IMR-90 (cell line): ENCODE data around the gene HSD17B8. TPM values are rescaled to one million over a fixed set of nuclear protein-coding genes. Genes with fewer than 3 reads are reported as not detected.

ENCODE experiments used
- ATAC-seq: fragments of 200-7000 bp; cut with Tn5 transposase; 2 replicates; pipeline ENCODE4 v1.9.1; 2020; ENCODE audit warnings: low read depth, mild to moderate bottlenecking, moderate library complexity
- BruUV-seq: library from RNA; stranded (reverse); fragments of 400-500 nt; replicated peaks from 2 replicates; lab custom pipeline; 2021; lab: Mats Ljungman, UMichigan
- CTCF ChIA-PET: fragments of 300-600 bp; formaldehyde crosslinking; extraction: SDS; loops from one replicate; lab custom pipeline; 2021; ENCODE audit warnings: antibody characterized with exemption; lab: Yijun Ruan, JAX
- POLR2A ChIA-PET: fragments of 300-600 bp; sonication (Branson Sonifier 250); formaldehyde crosslinking; loops from one replicate; lab custom pipeline; 2022; ENCODE audit warnings: antibody characterized with exemption; ENCODE audit not compliant: unreplicated experiment; lab: Charles Lee
- DNase-seq: peaks from one replicate; pipeline ENCODE4 v3.0.0; 2013
- H2AFZ ChIP-seq: replicated peaks from 2 replicates; pipeline ENCODE3; 2013; ENCODE audit warnings: low read length, mild to moderate bottlenecking; ENCODE audit not compliant: poor library complexity
- H2AK5ac ChIP-seq: 2 replicates; pipeline ENCODE4 v1.6.1; 2013; ENCODE audit warnings: low read depth, low read length, inconsistent platforms
- H2AK9ac ChIP-seq: replicated peaks from 2 replicates; pipeline ENCODE3; 2013; ENCODE audit warnings: mild to moderate bottlenecking, low read depth, low read length, moderate library complexity; ENCODE audit not compliant: poor library complexity
- H2BK120ac ChIP-seq: 2 replicates; pipeline ENCODE4 v1.6.1; 2013; ENCODE audit warnings: low read depth, low read length, inconsistent platforms
- H2BK15ac ChIP-seq: 3 replicates; pipeline ENCODE4 v1.6.1; 2013; ENCODE audit warnings: low read depth, low read length, inconsistent platforms
- H2BK20ac ChIP-seq: 2 replicates; pipeline ENCODE4 v1.6.1; 2013; ENCODE audit warnings: low read depth, mild to moderate bottlenecking, inconsistent platforms, low read length, moderate library complexity
- H2BK5ac ChIP-seq: 2 replicates; pipeline ENCODE4 v1.6.1; 2013; ENCODE audit warnings: mild to moderate bottlenecking, low read depth, low read length, inconsistent platforms; ENCODE audit not compliant: poor library complexity, severe bottlenecking
- H3K14ac ChIP-seq: replicated peaks from 2 replicates; pipeline ENCODE4 v1.6.1; 2013; ENCODE audit warnings: low read depth, low read length, inconsistent platforms
- H3K18ac ChIP-seq: 2 replicates; pipeline ENCODE4 v1.6.1; 2013; ENCODE audit warnings: low read depth, low read length, control low read depth
- H3K23ac ChIP-seq: 2 replicates; pipeline ENCODE4 v1.6.1; 2013; ENCODE audit warnings: low read depth, low read length, inconsistent platforms
- H3K27ac ChIP-seq: 2 replicates; pipeline ENCODE4 v1.5.1; 2013; ENCODE audit warnings: mild to moderate bottlenecking, control low read depth, low read length; ENCODE audit not compliant: insufficient read depth
- H3K27me3 ChIP-seq: 2 replicates; pipeline ENCODE4 v1.6.1; 2013; ENCODE audit warnings: low read length; ENCODE audit not compliant: control insufficient read depth, insufficient read depth
- H3K36me3 ChIP-seq: 2 replicates; pipeline ENCODE4 v1.6.1; 2013; ENCODE audit warnings: low read length, mixed read lengths; ENCODE audit not compliant: control insufficient read depth, insufficient read depth
- H3K4ac ChIP-seq: 2 replicates; pipeline ENCODE4 v1.6.1; 2013; ENCODE audit warnings: low read depth, low read length, inconsistent platforms
- H3K4me1 ChIP-seq: 2 replicates; pipeline ENCODE4 v1.6.1; 2013; ENCODE audit warnings: low read length, mixed read lengths; ENCODE audit not compliant: control insufficient read depth, insufficient read depth
- H3K4me2 ChIP-seq: 2 replicates; pipeline ENCODE4 v1.6.1; 2013; ENCODE audit warnings: low read depth, mild to moderate bottlenecking, control low read depth, low read length, moderate library complexity
- H3K4me3 ChIP-seq: 2 replicates; pipeline ENCODE4 v1.5.1; 2013; ENCODE audit warnings: low read depth, mild to moderate bottlenecking, control low read depth, low read length, moderate library complexity; ENCODE audit not compliant: insufficient read depth
- H3K56ac ChIP-seq: 2 replicates; pipeline ENCODE4 v1.6.1; 2013; ENCODE audit warnings: low read length, inconsistent platforms; ENCODE audit not compliant: insufficient read depth; ENCODE audit errors: extremely low read depth
- H3K79me1 ChIP-seq, 2 experiments: 2 replicates each; pipeline ENCODE4 v1.6.1; 2013; ENCODE audit warnings: low read length in 2 of 2, inconsistent platforms in 1 of 2, low read depth in 1 of 2
- H3K9ac ChIP-seq: 2 replicates; pipeline ENCODE4 v1.6.1; 2013; ENCODE audit warnings: low read depth, low read length, control low read depth
- H3K9me1 ChIP-seq: 2 replicates; pipeline ENCODE4 v1.6.1; 2013; ENCODE audit warnings: low read length, inconsistent platforms; ENCODE audit not compliant: insufficient read depth
- H3K9me3 ChIP-seq: 2 replicates; pipeline ENCODE4 v1.6.1; 2013; ENCODE audit warnings: low read length; ENCODE audit not compliant: control insufficient read depth, insufficient read depth
- H4K20me1 ChIP-seq: 2 replicates; pipeline ENCODE4 v1.6.1; 2013; ENCODE audit warnings: low read length, inconsistent platforms; ENCODE audit not compliant: insufficient read depth
- H4K5ac ChIP-seq: 2 replicates; pipeline ENCODE4 v1.6.1; 2013; ENCODE audit warnings: mild to moderate bottlenecking, low read depth, low read length, control low read depth
- H4K8ac ChIP-seq, 2 experiments: 2 replicates each; pipeline ENCODE4 v1.6.1; 2013; ENCODE audit warnings: low read depth in 2 of 2, low read length in 2 of 2, control low read depth in 1 of 2, inconsistent platforms in 1 of 2
- H4K91ac ChIP-seq: 2 replicates; pipeline ENCODE4 v1.6.1; 2013; ENCODE audit warnings: low read depth, low read length, inconsistent platforms; ENCODE audit not compliant: insufficient read depth
- BHLHE40 ChIP-seq: fragments of 150-350 bp; IDR thresholded peaks from 2 replicates; pipeline ENCODE4 v1.6.1; 2016; ENCODE audit warnings: mild to moderate bottlenecking, low read depth, low read length
- CEBPB ChIP-seq: IDR thresholded peaks from 2 replicates; pipeline ENCODE4 v1.6.1; 2012; ENCODE audit warnings: low read depth, low read length, improper control_type of control experiment
- CHD1 ChIP-seq: IDR thresholded peaks from 2 replicates; pipeline ENCODE4 v1.6.1; 2012; ENCODE audit warnings: low read depth, low read length, improper control_type of control experiment
- CTCF ChIP-seq: conservative IDR thresholded peaks from 2 replicates; pipeline ENCODE4 v1.5.1; 2012; ENCODE audit warnings: mild to moderate bottlenecking, low read depth, low read length, improper control_type of control experiment
- ELK1 ChIP-seq: fragments of 150-350 bp; IDR thresholded peaks from 2 replicates; pipeline ENCODE4 v1.6.1; 2016; ENCODE audit warnings: low read depth, mild to moderate bottlenecking, low read length, moderate library complexity, borderline replicate concordance
- FOS ChIP-seq: fragments of 150-350 bp; IDR thresholded peaks from 2 replicates; pipeline ENCODE4 v1.6.1; 2016; ENCODE audit warnings: low read depth, low read length
- MAFK ChIP-seq: IDR thresholded peaks from 2 replicates; pipeline ENCODE4 v1.6.1; 2012; ENCODE audit warnings: low read depth, low read length, improper control_type of control experiment
- MAZ ChIP-seq: IDR thresholded peaks from 2 replicates; pipeline ENCODE4 v1.6.1; 2012; ENCODE audit warnings: low read depth, mild to moderate bottlenecking, low read length, improper control_type of control experiment, moderate library complexity, borderline replicate concordance
- MXI1 ChIP-seq: IDR thresholded peaks from 2 replicates; pipeline ENCODE4 v1.6.1; 2012; ENCODE audit warnings: low read depth, mild to moderate bottlenecking, low read length, moderate library complexity, borderline replicate concordance
- NFE2L2 ChIP-seq: fragments of 150-350 bp; IDR thresholded peaks from 2 replicates; pipeline ENCODE4 v1.6.1; 2016; ENCODE audit warnings: low read depth, mild to moderate bottlenecking, low read length
- POLR2A ChIP-seq: IDR thresholded peaks from 2 replicates; pipeline ENCODE4 v1.6.1; 2012; ENCODE audit warnings: mild to moderate bottlenecking, low read depth, low read length
- RAD21 ChIP-seq: IDR thresholded peaks from 2 replicates; pipeline ENCODE4 v1.6.1; 2012; ENCODE audit warnings: low read length, improper control_type of control experiment
- RCOR1 ChIP-seq: IDR thresholded peaks from 2 replicates; pipeline ENCODE4 v1.6.1; 2012; ENCODE audit warnings: mild to moderate bottlenecking, low read length, improper control_type of control experiment; ENCODE audit not compliant: insufficient replicate concordance
- RFX5 ChIP-seq: IDR thresholded peaks from 2 replicates; pipeline ENCODE4 v1.8.0; 2012; ENCODE audit warnings: low read depth, mild to moderate bottlenecking, low read length, moderate library complexity
- SMC3 ChIP-seq: fragments of 150-350 bp; IDR thresholded peaks from 2 replicates; pipeline ENCODE4 v1.6.1; 2016; ENCODE audit warnings: low read depth, mild to moderate bottlenecking, antibody characterized with exemption, low read length, moderate library complexity
- USF2 ChIP-seq: fragments of 150-350 bp; IDR thresholded peaks from 2 replicates; pipeline ENCODE4 v1.6.1; 2017; ENCODE audit warnings: mild to moderate bottlenecking, antibody characterized with exemption, low read length, low read depth
- WGBS, 2 experiments: methylation state at CpG; one replicate each; pipeline versions ENCODE4 v1.1.5 to v1.1.7; 2013; ENCODE audit warnings: missing lambda C conversion rate in 2 of 2; ENCODE audit not compliant: insufficient read length in 1 of 2; ENCODE audit errors: extremely low coverage in 2 of 2; 5-methylcytosine and 5-hydroxymethylcytosine counted together
- dilution Hi-C: fragments of 300-500 bp; cut with HindIII; formaldehyde crosslinking; loops from one replicate; pipeline ENCODE4 v1.14.3; 2018; ENCODE audit warnings: low sequenced_read_pairs; ENCODE audit not compliant: unreplicated experiment
- in situ Hi-C: fragments of 300-500 bp; cut with MboI; formaldehyde crosslinking; loops from 3 replicates; pipeline ENCODE4 v1.14.3; 2019; ENCODE audit warnings: low sequenced_read_pairs, inconsistent platforms, mixed read lengths
- intact Hi-C: fragments of 100-400 bp; cut with micrococcal nuclease; formaldehyde crosslinking; loops from 2 replicates; pipeline ENCODE4 v1.10.0; 2022
- polyA plus RNA-seq, 3 experiments: library from polyadenylated mRNA; depleted of rRNA; stranded (reverse); fragments of >200 nt; gene quantifications; 2 replicates each; pipeline ENCODE4 v1.2.3, GENCODE V29; 2012; ENCODE audit warnings: low replicate concordance in 1 of 3
- total RNA-seq: library from RNA; depleted of rRNA; stranded (reverse); fragments of >200 nt; gene quantifications from 2 replicates; pipeline ENCODE4 v1.2.3, GENCODE V29; 2012

The HSD17B8 gene
- total and polyA plus RNA-seq, 2 of the 4 experiments (the other 2 are of a cell fraction), result 1.6 to 4.3 TPM

DNA sequence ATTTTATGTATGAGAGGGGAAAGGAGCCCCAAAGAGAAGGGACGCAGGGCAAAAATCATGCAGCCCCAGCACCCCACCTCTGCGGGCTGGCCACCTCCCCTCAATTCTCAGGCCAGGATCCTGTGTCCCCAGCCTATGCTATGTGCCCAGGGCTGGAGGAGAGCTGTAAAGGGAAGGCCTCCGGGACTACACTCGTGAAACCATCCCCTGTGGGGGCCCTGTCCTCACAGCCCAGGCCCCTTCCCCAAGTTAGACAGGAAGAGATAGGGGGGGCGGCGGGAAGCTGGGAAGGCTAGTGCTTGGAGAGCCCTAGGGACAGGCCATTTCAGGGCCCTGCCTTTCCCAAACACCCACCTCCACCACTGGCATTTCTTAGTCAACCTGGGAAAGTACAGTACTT lies 10.8 kb upstream of the HSD17B8 start:
- H3K18ac ChIP-seq, result no peak overlapping the region
- ChIA-PET POLR2A (no interaction called here), CTCF (no interaction called here)
- no peak overlapping the region for H2AK9ac ChIP-seq
- H3K27ac ChIP-seq, result no peak overlapping the region
- H3K56ac ChIP-seq, result no peak overlapping the region
- no peak overlapping the region for H2AFZ ChIP-seq
- WGBS, 2 experiments, result no CpG with 5 or more reads among the region's 6 CpGs
- H3K9ac ChIP-seq, result no peak overlapping the region
- H2AK5ac ChIP-seq, result no peak overlapping the region
- H4K5ac ChIP-seq, result no peak overlapping the region
- no peak overlapping the region for H3K4me2 ChIP-seq
- H3K14ac ChIP-seq, result no peak overlapping the region
- dilution Hi-C loops, result no loop called here
- H3K4me3 ChIP-seq, result no peak overlapping the region
- DNase-seq (no peak), ATAC-seq (no peak)
- no peak overlapping the region for H4K91ac ChIP-seq
- no peak overlapping the region for H2BK5ac ChIP-seq
- BruUV-seq, result no TSS peak
- H3K4ac ChIP-seq, result no peak overlapping the region
- H3K4me1 ChIP-seq, result peaks cover 4% of the 10 kb centered on the region; the same call in 1 of the 2 replicates
- intact Hi-C loops, result no loop called here
- H2BK120ac ChIP-seq, result no peak overlapping the region
- peaks cover 37% of the 10 kb centered on the region for H3K27me3 ChIP-seq
- H3K23ac ChIP-seq, result no peak overlapping the region
- in situ Hi-C loops, result no loop called here
- TF ChIP-seq MAFK (no peak), SMC3 (no peak), NFE2L2 (no peak), CEBPB (no peak), RFX5 (no peak), RAD21 (no peak), USF2 (no peak), BHLHE40 (no peak), CTCF (no peak), CHD1 (no peak), FOS (no peak), MXI1 (no peak), RCOR1 (no peak), POLR2A (no peak), MAZ (no peak), ELK1 (no peak)
- no peaks in the 10 kb centered on the region for H3K9me3 ChIP-seq
- H3K36me3 ChIP-seq, result peaks cover 30% of the 10 kb centered on the region
- H2BK20ac ChIP-seq, result no peak overlapping the region
- H3K9me1 ChIP-seq, result peaks cover 4% of the 10 kb centered on the region
- H4K20me1 ChIP-seq, result peaks cover 23% of the 10 kb centered on the region; the same call in 1 of the 2 replicates
- no peak overlapping the region for H4K8ac ChIP-seq
- peaks cover 8 to 35% of the 10 kb centered on the region in 2 experiments; a peak in 3 of 4 replicates for H3K79me1 ChIP-seq
- no peak overlapping the region for H2BK15ac ChIP-seq
